Neuronal stem cell (in vitro differentiated cells): Measurements from ENCODE around the gene ADIRF.
"Not testable (repeated sequence)": the region's sequence is repeated elsewhere in the genome, so short reads cannot be mapped to it uniquely, and the experiment has no call there.

Source experiments
- DNase-seq: peaks from one replicate; pipeline ENCODE4 v3.0.0-alpha.2; 2013; ENCODE audit warnings: low spot score
- H2AFZ ChIP-seq: one replicate; pipeline ENCODE4 v1.6.1; 2013; ENCODE audit warnings: mild to moderate bottlenecking, low read length, inconsistent platforms
- H2AK5ac ChIP-seq: 2 replicates; pipeline ENCODE4 v1.6.1; 2013; ENCODE audit warnings: low read depth, mild to moderate bottlenecking, inconsistent platforms, low read length, moderate library complexity, mixed read lengths
- H2BK120ac ChIP-seq: 2 replicates; pipeline ENCODE4 v1.6.1; 2013; ENCODE audit warnings: low read depth, mild to moderate bottlenecking, inconsistent platforms, low read length, moderate library complexity, mixed read lengths
- H2BK12ac ChIP-seq: one replicate; pipeline ENCODE4 v1.6.1; 2013; ENCODE audit warnings: low read length, inconsistent platforms
- H2BK15ac ChIP-seq: 2 replicates; pipeline ENCODE4 v1.6.1; 2013; ENCODE audit warnings: mild to moderate bottlenecking, low read length, inconsistent platforms, mixed read lengths
- H2BK5ac ChIP-seq: one replicate; pipeline ENCODE4 v1.6.1; 2013; ENCODE audit warnings: inconsistent platforms, mild to moderate bottlenecking, low read length, moderate library complexity
- H3K14ac ChIP-seq: one replicate; pipeline ENCODE4 v1.6.1; 2013; ENCODE audit warnings: low read length, inconsistent platforms
- H3K18ac ChIP-seq: 2 replicates; pipeline ENCODE4 v1.6.1; 2013; ENCODE audit warnings: low read length, inconsistent platforms
- H3K23ac ChIP-seq: 2 replicates; pipeline ENCODE4 v1.6.1; 2013; ENCODE audit warnings: low read depth, mild to moderate bottlenecking, mixed read lengths, low read length, inconsistent platforms; ENCODE audit not compliant: poor library complexity
- H3K27ac ChIP-seq: replicated peaks from 3 replicates; pipeline ENCODE4 v1.5.1; 2013; ENCODE audit warnings: low read length, inconsistent platforms
- H3K27me3 ChIP-seq, 3 experiments: 2 replicates each; pipeline ENCODE4 v1.6.1; 2013; ENCODE audit warnings: low read length in 3 of 3, mild to moderate bottlenecking in 2 of 3, inconsistent platforms in 1 of 3, low read depth in 1 of 3, mixed read lengths in 1 of 3, moderate library complexity in 1 of 3; ENCODE audit not compliant: control insufficient read depth in 3 of 3, insufficient read depth in 3 of 3
- H3K36me3 ChIP-seq, 2 donors: replicated peaks in 1 of 2; 2 replicates each; pipeline ENCODE4 v1.6.1; 2013; ENCODE audit warnings: low read length in 2 of 2; ENCODE audit not compliant: control insufficient read depth in 2 of 2, insufficient read depth in 2 of 2
- H3K4ac ChIP-seq: 2 replicates; pipeline ENCODE4 v1.6.1; 2013; ENCODE audit warnings: inconsistent platforms, mild to moderate bottlenecking, low read length, moderate library complexity
- H3K4me1 ChIP-seq, 2 donors: 1 replicate in 1 of 2; 2 replicates in 1 of 2; pipeline ENCODE4 v1.6.1; 2013; ENCODE audit warnings: low read length in 2 of 2, low read depth in 1 of 2; ENCODE audit not compliant: control insufficient read depth in 2 of 2, insufficient read depth in 1 of 2
- H3K4me2 ChIP-seq: one replicate; pipeline ENCODE4 v1.6.1; 2013; ENCODE audit warnings: mild to moderate bottlenecking, low read length, inconsistent platforms; ENCODE audit not compliant: insufficient read depth, poor library complexity, severe bottlenecking
- H3K4me3 ChIP-seq, 2 donors: 2 replicates each; pipeline ENCODE4 v1.5.1; 2013; ENCODE audit warnings: low read length in 2 of 2, mild to moderate bottlenecking in 2 of 2, inconsistent platforms in 1 of 2, moderate library complexity in 1 of 2
- H3K79me1 ChIP-seq: one replicate; pipeline ENCODE4 v1.6.1; 2013; ENCODE audit warnings: low read depth, mild to moderate bottlenecking, inconsistent platforms, low read length, moderate library complexity
- H3K9ac ChIP-seq: one replicate; pipeline ENCODE4 v1.6.1; 2013; ENCODE audit warnings: mild to moderate bottlenecking, low read depth, low read length, inconsistent platforms; ENCODE audit not compliant: poor library complexity
- H3K9me3 ChIP-seq, 2 donors: replicated peaks in 1 of 2; 2 replicates each; pipeline versions ENCODE3 to v1.6.1; 2013; ENCODE audit warnings: low read length in 2 of 2, mild to moderate bottlenecking in 2 of 2, inconsistent platforms in 1 of 2, low read depth in 1 of 2, mixed read lengths in 1 of 2, moderate library complexity in 1 of 2; ENCODE audit not compliant: control insufficient read depth in 2 of 2, insufficient read depth in 1 of 2
- H4K8ac ChIP-seq: one replicate; pipeline ENCODE4 v1.6.1; 2013; ENCODE audit warnings: low read depth, mild to moderate bottlenecking, inconsistent platforms, low read length, moderate library complexity
- H4K91ac ChIP-seq: one replicate; pipeline ENCODE4 v1.6.1; 2013; ENCODE audit warnings: low read length, low read depth, mild to moderate bottlenecking, inconsistent platforms; ENCODE audit not compliant: poor library complexity
- WGBS, 2 donors: extraction: QIAGEN DNeasy Blood & Tissue Kit; methylation state at CpG; one replicate each; pipeline ENCODE4 v1.1.7; 2013; ENCODE audit warnings: missing lambda C conversion rate in 2 of 2, mixed read lengths in 1 of 2; ENCODE audit not compliant: insufficient read length in 2 of 2, insufficient replicate concordance in 1 of 2; ENCODE audit errors: extremely low coverage in 2 of 2; 5-methylcytosine and 5-hydroxymethylcytosine counted together

Gene ADIRF

GRCh38 chr10:86991362-86991761, 23.1 kb downstream of the ADIRF start:
- H3K36me3 ChIP-seq, H2BK5ac ChIP-seq, H3K4me3 ChIP-seq, H3K18ac ChIP-seq, H2BK12ac ChIP-seq, H3K14ac ChIP-seq, DNase-seq, H3K79me1 ChIP-seq, H3K9ac ChIP-seq, H3K4ac ChIP-seq, H2AFZ ChIP-seq, H4K8ac ChIP-seq, H3K27ac ChIP-seq, H3K9me3 ChIP-seq, H3K4me2 ChIP-seq, H3K27me3 ChIP-seq, H4K91ac ChIP-seq, H3K4me1 ChIP-seq, H3K23ac ChIP-seq, H2AK5ac ChIP-seq, H2BK120ac ChIP-seq, H2BK15ac ChIP-seq: not testable (repeated sequence)
- WGBS, 2 donors = no CpG with 5 or more reads among the region's 12 CpGs

GRCh38 chr10:86992456-86992855, 24.2 kb downstream of the ADIRF start:
- Histone ChIP-seq H3K4me1 (no peaks in the 10 kb centered on the region), H3K23ac (no peak overlapping the region), H4K91ac (no peak overlapping the region)

GRCh38 chr10:86992929-86993328, 24.6 kb downstream of the ADIRF start:
- H3K4me1 ChIP-seq = no peaks in the 10 kb centered on the region
- H3K4me3 ChIP-seq = no peak overlapping the region
- no peaks in the 10 kb centered on the region for H3K36me3 ChIP-seq
- no peak overlapping the region for H2BK12ac ChIP-seq
- no peak overlapping the region for H3K4ac ChIP-seq
- H3K23ac ChIP-seq = no peak overlapping the region
- no peak overlapping the region for H3K18ac ChIP-seq
- H2BK120ac ChIP-seq = no peak overlapping the region
- no peak overlapping the region for H4K8ac ChIP-seq
- H4K91ac ChIP-seq = no peak overlapping the region
- H3K27ac ChIP-seq = no peak overlapping the region
- no peak overlapping the region for H2BK15ac ChIP-seq
- no CpG with 5 or more reads among the region's 2 CpGs for WGBS, 2 donors
- H3K9ac ChIP-seq = no peak overlapping the region
- H3K79me1 ChIP-seq = no peaks in the 10 kb centered on the region
- H3K4me2 ChIP-seq = no peak overlapping the region
- H2AK5ac ChIP-seq = no peak overlapping the region
- H3K27me3 ChIP-seq = no peaks in the 10 kb centered on the region
- H3K9me3 ChIP-seq = no peaks in the 10 kb centered on the region
- H2AFZ ChIP-seq = no peak overlapping the region
- no peak overlapping the region for H3K14ac ChIP-seq
- no peak for DNase-seq
- H2BK5ac ChIP-seq = no peak overlapping the region

More at GRCh38 chr10:86992456-86992855, 24.2 kb downstream of the ADIRF start:
- Histone ChIP-seq H3K4me3 (no peak overlapping the region), H2AFZ (no peak overlapping the region), H3K27me3 (no peaks in the 10 kb centered on the region), H3K9me3 (no peaks in the 10 kb centered on the region), H2BK5ac (no peak overlapping the region), H2BK15ac (no peak overlapping the region), H3K9ac (no peak overlapping the region), H3K4me2 (no peak overlapping the region), H3K36me3 (no peaks in the 10 kb centered on the region), H3K14ac (no peak overlapping the region), H3K27ac (no peak overlapping the region), H3K4ac (no peak overlapping the region), H2AK5ac (no peak overlapping the region), H4K8ac (no peak overlapping the region), H2BK12ac (no peak overlapping the region), H3K79me1 (no peaks in the 10 kb centered on the region), H2BK120ac (no peak overlapping the region), H3K18ac (no peak overlapping the region)
- DNase-seq = no peak

- no CpG with 5 or more reads among the region's 6 CpGs for WGBS, 2 donors
- not testable (repeated sequence) for H3K9me3 ChIP-seq, DNase-seq
Measured at GRCh38 chr10:86999802-87000403, 31.6 kb downstream of the ADIRF start.

More at GRCh38 chr10:86999802-87000403, 31.6 kb downstream of the ADIRF start:
- not testable (repeated sequence) for H3K4me1 ChIP-seq, H2BK120ac ChIP-seq, H3K27me3 ChIP-seq, H3K36me3 ChIP-seq, H2BK12ac ChIP-seq, H3K23ac ChIP-seq, H4K91ac ChIP-seq, H2BK15ac ChIP-seq, H3K79me1 ChIP-seq, H3K18ac ChIP-seq, H3K27ac ChIP-seq, H3K4me2 ChIP-seq, H3K4ac ChIP-seq, H2AK5ac ChIP-seq, H4K8ac ChIP-seq, H3K14ac ChIP-seq, H3K9ac ChIP-seq, H3K4me3 ChIP-seq, H2BK5ac ChIP-seq
- peak overlapping the region; percentile 34 for H2AFZ ChIP-seq
